Natural killer cell (primary cell): ENCODE data around the gene DLGAP4. TPM values are rescaled to one million over a fixed set of nuclear protein-coding genes. Genes with fewer than 3 reads are reported as not detected.

Source experiments
- ATAC-seq, 3 donors: fragments of 150-1000 bp in 2 of 3; fragments of 200-7000 bp in 1 of 3; cut with Tn5 transposase; 1 replicate in 1 of 3; 2 replicates in 2 of 3; pipeline ENCODE4 v1.10.0; 2021; ENCODE audit warnings: mild to moderate bottlenecking in 2 of 3, moderate library complexity in 2 of 3
- DNase-seq, 2 donors: peaks; one replicate each; pipeline versions ENCODE4 v3.0.0 to v3.0.0-alpha.2; 2013 to 2021; ENCODE audit warnings: mixed read lengths in 1 of 2
- H3K27ac ChIP-seq: one replicate; pipeline ENCODE4 v1.5.1; 2013; ENCODE audit warnings: mild to moderate bottlenecking, low read length
- H3K27me3 ChIP-seq: one replicate; pipeline ENCODE4 v1.6.1; 2013; ENCODE audit warnings: low read length; ENCODE audit not compliant: control insufficient read depth, insufficient read depth
- H3K36me3 ChIP-seq: one replicate; pipeline ENCODE4 v1.6.1; 2013; ENCODE audit warnings: low read length; ENCODE audit not compliant: control insufficient read depth, insufficient read depth
- H3K4me1 ChIP-seq: one replicate; pipeline ENCODE4 v1.6.1; 2013; ENCODE audit warnings: low read length; ENCODE audit not compliant: control insufficient read depth, insufficient read depth
- H3K4me3 ChIP-seq: one replicate; pipeline ENCODE4 v1.5.1; 2013; ENCODE audit warnings: low read length
- H3K9me3 ChIP-seq: one replicate; pipeline ENCODE4 v1.6.1; 2013; ENCODE audit warnings: low read length; ENCODE audit not compliant: control insufficient read depth, insufficient read depth
- H3K27ac Mint-ChIP-seq, 2 donors: one replicate each; pipeline ENCODE4 v1.8.0; 2022; ENCODE audit warnings: mild to moderate bottlenecking in 2 of 2, mixed read lengths in 2 of 2, moderate library complexity in 1 of 2
- H3K27me3 Mint-ChIP-seq, 2 donors: one replicate each; pipeline ENCODE4 v1.8.0; 2022; ENCODE audit warnings: low read depth in 2 of 2, mixed read lengths in 2 of 2
- H3K36me3 Mint-ChIP-seq: one replicate; pipeline ENCODE4 v1.8.0; 2022; ENCODE audit warnings: mixed read lengths
- H3K4me1 Mint-ChIP-seq, 2 donors: one replicate each; pipeline ENCODE4 v1.8.0; 2022; ENCODE audit warnings: mixed read lengths in 2 of 2
- H3K4me3 Mint-ChIP-seq: one replicate; pipeline ENCODE4 v1.8.0; 2022; ENCODE audit warnings: mild to moderate bottlenecking, moderate library complexity, mixed read lengths
- H3K9me3 Mint-ChIP-seq, 2 donors: one replicate each; pipeline ENCODE4 v1.8.0; 2022; ENCODE audit warnings: mixed read lengths in 2 of 2
- WGBS: methylation state at CpG from one replicate; pipeline ENCODE4 v1.1.7; 2013; ENCODE audit warnings: missing lambda C conversion rate; ENCODE audit not compliant: insufficient coverage; 5-methylcytosine and 5-hydroxymethylcytosine counted together
- intact Hi-C: fragments of 100-400 bp; cut with micrococcal nuclease; formaldehyde crosslinking; loops from one replicate; pipeline ENCODE4 v1.14.2; 2022
- total RNA-seq, 4 donors: library from RNA; stranded (reverse); fragments of 120-200 nt in 1 of 4; gene quantifications; one replicate each; pipeline versions ENCODE4 v1.2.3 to v1.2.4, GENCODE V29; 2013 to 2022
- TF ChIP-seq, protein P1 (sequence below): fragments of 200-600 bp; IDR thresholded peaks from one replicate; pipeline ENCODE4 v1.8.0; 2022; ENCODE audit warnings: antibody characterized with exemption

DLGAP4 gene
- total RNA-seq, 3 donors from 2014 or later (not counting 1 experiment from before 2014, with no cell fraction given), result 47.9 to 51.6 (median 51.2) TPM

DNA sequence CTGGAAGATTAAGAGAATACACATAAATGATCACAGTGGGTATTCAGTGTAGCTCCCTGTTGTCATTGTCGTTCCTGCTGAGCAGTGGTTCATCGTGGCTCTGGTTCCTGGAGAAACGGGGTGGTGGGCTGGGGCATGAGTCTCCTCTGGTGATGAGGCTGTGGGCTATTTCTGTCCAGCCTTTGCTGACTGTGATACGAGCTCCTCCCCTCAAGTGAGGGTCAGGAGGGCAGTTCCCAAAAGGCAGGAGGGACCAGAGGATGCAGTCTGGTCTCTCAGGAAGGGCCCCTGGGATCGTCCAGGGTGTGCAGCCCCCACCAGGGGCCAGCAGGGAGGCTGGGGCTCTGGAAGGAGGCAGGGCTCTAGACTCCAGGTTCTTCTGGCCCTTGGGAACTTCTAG, 31.1 kb upstream of the DLGAP4 start:
- H3K4me1 ChIP-seq, result no peaks in the 10 kb centered on the region
- H3K36me3 ChIP-seq, result no peaks in the 10 kb centered on the region
- DNase-seq, result no peak
- no peaks in the 10 kb centered on the region for H3K27me3 ChIP-seq
- no peak for ATAC-seq
- Mint-ChIP-seq H3K27me3 (peaks cover 0 to 8% of the 10 kb centered on the region in 2 donors), H3K9me3 (no peaks in the 10 kb centered on the region), H3K27ac (no peak overlapping the region), H3K4me3 (no peak overlapping the region), H3K4me1 (no peaks in the 10 kb centered on the region), H3K36me3 (no peaks in the 10 kb centered on the region)
- H3K9me3 ChIP-seq, result no peaks in the 10 kb centered on the region
- intact Hi-C loops, result no loop called here
- WGBS, result 72% methylated on average over 5 of the region's 5 CpGs
- H3K27ac ChIP-seq, result no peak overlapping the region
- H3K4me3 ChIP-seq, result no peak overlapping the region
- TF ChIP-seq, protein P1, sequence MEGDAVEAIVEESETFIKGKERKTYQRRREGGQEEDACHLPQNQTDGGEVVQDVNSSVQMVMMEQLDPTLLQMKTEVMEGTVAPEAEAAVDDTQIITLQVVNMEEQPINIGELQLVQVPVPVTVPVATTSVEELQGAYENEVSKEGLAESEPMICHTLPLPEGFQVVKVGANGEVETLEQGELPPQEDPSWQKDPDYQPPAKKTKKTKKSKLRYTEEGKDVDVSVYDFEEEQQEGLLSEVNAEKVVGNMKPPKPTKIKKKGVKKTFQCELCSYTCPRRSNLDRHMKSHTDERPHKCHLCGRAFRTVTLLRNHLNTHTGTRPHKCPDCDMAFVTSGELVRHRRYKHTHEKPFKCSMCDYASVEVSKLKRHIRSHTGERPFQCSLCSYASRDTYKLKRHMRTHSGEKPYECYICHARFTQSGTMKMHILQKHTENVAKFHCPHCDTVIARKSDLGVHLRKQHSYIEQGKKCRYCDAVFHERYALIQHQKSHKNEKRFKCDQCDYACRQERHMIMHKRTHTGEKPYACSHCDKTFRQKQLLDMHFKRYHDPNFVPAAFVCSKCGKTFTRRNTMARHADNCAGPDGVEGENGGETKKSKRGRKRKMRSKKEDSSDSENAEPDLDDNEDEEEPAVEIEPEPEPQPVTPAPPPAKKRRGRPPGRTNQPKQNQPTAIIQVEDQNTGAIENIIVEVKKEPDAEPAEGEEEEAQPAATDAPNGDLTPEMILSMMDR, result no peak

DNA sequence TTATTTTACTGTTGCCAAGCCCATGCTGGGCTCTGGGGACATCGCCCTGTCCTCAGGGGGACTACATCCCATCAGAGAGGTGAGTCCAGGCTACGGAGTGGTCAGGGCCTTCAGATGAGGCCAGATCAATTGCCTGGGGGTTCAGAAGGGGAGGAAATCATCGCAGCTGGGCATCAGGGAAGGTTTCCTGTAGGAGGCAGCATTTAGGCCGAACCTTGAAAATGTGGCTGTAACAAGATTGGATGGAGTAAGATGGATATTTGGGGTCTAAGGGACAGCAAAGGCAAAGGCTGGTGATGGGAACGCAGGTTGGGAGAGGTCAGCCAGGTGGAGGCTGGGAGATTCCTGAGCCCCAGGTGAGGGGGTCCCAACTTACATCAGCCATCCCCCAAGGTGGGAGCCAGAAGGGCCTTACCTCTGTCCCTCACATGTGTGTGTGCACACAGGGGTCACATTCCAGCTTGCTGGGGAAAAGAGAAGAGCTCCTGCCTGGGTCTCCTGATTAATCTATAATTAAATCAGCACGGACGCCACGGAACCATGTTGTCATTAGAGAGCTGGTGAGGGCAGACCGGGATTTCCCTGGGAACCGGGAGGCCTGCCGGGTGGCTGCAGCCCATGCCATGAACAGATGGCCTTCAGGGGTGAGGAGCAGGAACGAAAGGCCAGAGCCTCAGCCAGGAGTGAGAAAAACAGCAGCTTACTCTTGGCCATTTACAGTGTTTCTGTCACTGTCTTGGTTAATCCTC, 30.5 kb upstream of the DLGAP4 start:
- 87% methylated on average over 12 of the region's 12 CpGs for WGBS
- Histone ChIP-seq H3K27ac (no peak overlapping the region), H3K36me3 (no peaks in the 10 kb centered on the region), H3K27me3 (no peaks in the 10 kb centered on the region), H3K9me3 (no peaks in the 10 kb centered on the region), H3K4me3 (no peak overlapping the region), H3K4me1 (no peaks in the 10 kb centered on the region)
- intact Hi-C loops, result no loop called here
- Mint-ChIP-seq H3K27ac (no peak overlapping the region), H3K4me3 (no peak overlapping the region), H3K36me3 (no peaks in the 10 kb centered on the region), H3K4me1 (no peaks in the 10 kb centered on the region), H3K9me3 (no peaks in the 10 kb centered on the region), H3K27me3 (peaks cover 2 to 8% of the 10 kb centered on the region in 2 donors)
- DNase-seq, result no peak
- TF ChIP-seq, protein P1, result no peak
- no peak for ATAC-seq

DNA sequence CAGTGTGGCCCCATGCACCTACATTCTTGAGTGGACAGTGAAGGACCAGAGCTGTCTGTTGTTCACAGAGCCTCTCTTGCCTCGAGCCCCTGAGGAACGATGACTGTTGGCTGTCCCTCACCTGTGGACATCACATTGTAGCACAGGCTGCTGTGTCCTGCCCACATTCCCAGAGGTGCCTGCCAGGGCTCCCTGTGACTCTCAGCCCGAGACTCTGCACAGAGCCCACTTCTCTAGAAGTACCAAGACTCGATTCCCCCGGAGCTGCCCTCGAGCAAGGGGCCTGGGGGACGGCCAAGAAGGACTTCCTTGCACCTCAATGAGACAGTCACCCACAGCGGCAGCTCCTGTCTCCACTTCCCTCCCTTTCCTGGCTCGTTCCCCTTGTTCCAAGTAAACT, 28.6 kb upstream of the DLGAP4 start:
- H3K4me3 ChIP-seq, result no peak overlapping the region
- H3K4me1 ChIP-seq, result no peaks in the 10 kb centered on the region
- H3K36me3 ChIP-seq, result no peaks in the 10 kb centered on the region
- H3K4me1 Mint-ChIP-seq, result no peaks in the 10 kb centered on the region
- H3K36me3 Mint-ChIP-seq, result no peaks in the 10 kb centered on the region
- DNase-seq, result no peak
- no peaks in the 10 kb centered on the region for H3K9me3 Mint-ChIP-seq
- 73% methylated on average over 9 of the region's 9 CpGs for WGBS
- intact Hi-C loops, result no loop called here
- TF ChIP-seq, protein P1, result no peak
- H3K27me3 Mint-ChIP-seq, result peaks cover 8% of the 10 kb centered on the region in 2 donors
- no peak overlapping the region for H3K27ac Mint-ChIP-seq
- no peak for ATAC-seq
- H3K27me3 ChIP-seq, result no peaks in the 10 kb centered on the region
- no peak overlapping the region for H3K4me3 Mint-ChIP-seq
- no peak overlapping the region for H3K27ac ChIP-seq
- H3K9me3 ChIP-seq, result no peaks in the 10 kb centered on the region

DNA sequence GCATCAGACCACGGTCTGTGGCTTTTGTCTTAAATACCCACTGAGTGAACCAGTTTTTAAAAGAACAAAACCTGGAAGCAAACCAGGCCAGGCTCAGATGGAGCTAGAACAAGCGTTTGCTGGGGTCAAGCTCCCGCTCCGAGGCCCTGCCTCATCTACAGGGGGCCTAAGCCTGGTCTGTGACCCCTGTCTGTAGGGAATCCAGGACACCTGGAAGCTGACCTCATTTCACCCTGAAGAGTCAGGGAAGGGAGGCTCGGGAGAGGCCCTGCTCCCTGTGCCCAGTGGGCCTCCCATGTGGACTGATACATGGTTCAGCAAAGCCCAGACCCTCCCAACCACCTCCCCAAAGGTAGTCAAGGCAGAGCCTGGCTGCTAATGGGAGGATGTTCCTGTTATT, 26.8 kb upstream of the DLGAP4 start:
- 79% methylated on average over 5 of the region's 5 CpGs for WGBS
- intact Hi-C loops, result no loop called here

More for the DNA sequence above, 26.8 kb upstream of the DLGAP4 start:
- ATAC-seq, result no peak
- no peak for DNase-seq
- Histone ChIP-seq H3K9me3 (no peaks in the 10 kb centered on the region), H3K4me3 (no peak overlapping the region), H3K27me3 (no peaks in the 10 kb centered on the region), H3K27ac (no peak overlapping the region), H3K36me3 (no peaks in the 10 kb centered on the region), H3K4me1 (no peaks in the 10 kb centered on the region)
- no peaks in the 10 kb centered on the region for H3K9me3 Mint-ChIP-seq
- peaks cover 12 to 15% of the 10 kb centered on the region in 2 donors for H3K27me3 Mint-ChIP-seq
- H3K4me1 Mint-ChIP-seq, result no peaks in the 10 kb centered on the region
- no peaks in the 10 kb centered on the region for H3K36me3 Mint-ChIP-seq
- TF ChIP-seq, protein P1, result no peak
- no peak overlapping the region for H3K27ac Mint-ChIP-seq
- H3K4me3 Mint-ChIP-seq, result no peak overlapping the region
